H9 (cell line): ENCODE data around the gene CTNNB1. TPM values are rescaled to one million over a fixed set of nuclear protein-coding genes. Genes with fewer than 3 reads are reported as not detected.

Experiments
- DNase-seq: peaks from one replicate; pipeline ENCODE4 v3.0.0-alpha.2; 2017
- H2AFZ ChIP-seq: one replicate; pipeline ENCODE4 v1.6.1; 2013; ENCODE audit warnings: mild to moderate bottlenecking, low read length, control low read depth, moderate library complexity
- H2AK5ac ChIP-seq: 2 replicates; pipeline ENCODE4 v1.6.1; 2013; ENCODE audit warnings: low read length, control low read depth, mixed read lengths; ENCODE audit not compliant: insufficient read length
- H2BK120ac ChIP-seq: one replicate; pipeline ENCODE4 v1.6.1; 2013; ENCODE audit warnings: low read depth, mild to moderate bottlenecking, low read length, control low read depth, inconsistent platforms; ENCODE audit not compliant: poor library complexity, severe bottlenecking
- H2BK12ac ChIP-seq: 2 replicates; pipeline ENCODE4 v1.6.1; 2013; ENCODE audit warnings: low read length, control low read depth, mixed read lengths, low read depth; ENCODE audit not compliant: insufficient read length
- H2BK15ac ChIP-seq: 2 replicates; pipeline ENCODE4 v1.6.1; 2013; ENCODE audit warnings: low read depth, low read length, control low read depth
- H2BK20ac ChIP-seq: one replicate; pipeline ENCODE4 v1.6.1; 2013; ENCODE audit warnings: low read depth, mild to moderate bottlenecking, low read length, control low read depth, inconsistent platforms; ENCODE audit not compliant: poor library complexity, severe bottlenecking
- H2BK5ac ChIP-seq: 2 replicates; pipeline ENCODE4 v1.6.1; 2013; ENCODE audit warnings: low read length, control low read depth, mixed read lengths; ENCODE audit not compliant: insufficient read length
- H3K14ac ChIP-seq: 2 replicates; pipeline ENCODE4 v1.6.1; 2013; ENCODE audit warnings: low read length, control low read depth; ENCODE audit not compliant: insufficient read depth
- H3K18ac ChIP-seq: 2 replicates; pipeline ENCODE4 v1.6.1; 2013; ENCODE audit warnings: low read depth, mild to moderate bottlenecking, mixed read lengths, low read length, control low read depth; ENCODE audit not compliant: insufficient read length
- H3K23ac ChIP-seq: 2 replicates; pipeline ENCODE4 v1.6.1; 2013; ENCODE audit warnings: low read length, control low read depth, mixed read lengths, low read depth; ENCODE audit not compliant: insufficient read length
- H3K23me2 ChIP-seq: 2 replicates; pipeline ENCODE4 v1.6.1; 2013; ENCODE audit warnings: low read depth, mild to moderate bottlenecking, mixed read lengths, low read length, control low read depth; ENCODE audit not compliant: insufficient read length, poor library complexity, severe bottlenecking
- H3K27ac ChIP-seq: 2 replicates; pipeline ENCODE4 v1.5.1; 2013; ENCODE audit warnings: low read length, control low read depth, mixed read lengths, low read depth; ENCODE audit not compliant: insufficient read length
- H3K27me3 ChIP-seq: 2 replicates; pipeline ENCODE4 v1.6.1; 2013; ENCODE audit warnings: low read length, control low read depth, inconsistent platforms; ENCODE audit not compliant: insufficient read depth
- H3K4ac ChIP-seq: 2 replicates; pipeline ENCODE4 v1.6.1; 2013; ENCODE audit warnings: low read depth, mild to moderate bottlenecking, control low read depth, inconsistent platforms, low read length, moderate library complexity
- H3K4me1 ChIP-seq: 2 replicates; pipeline ENCODE4 v1.6.1; 2013; ENCODE audit warnings: low read length, control low read depth, inconsistent platforms; ENCODE audit not compliant: insufficient read depth
- H3K4me2 ChIP-seq: 2 replicates; pipeline ENCODE4 v1.6.1; 2013; ENCODE audit warnings: low read length, control low read depth, mixed read lengths; ENCODE audit not compliant: insufficient read length, insufficient read depth
- H3K56ac ChIP-seq: 2 replicates; pipeline ENCODE4 v1.6.1; 2013; ENCODE audit warnings: low read depth, mild to moderate bottlenecking, mixed read lengths, low read length, control low read depth; ENCODE audit not compliant: insufficient read length
- H3K79me1 ChIP-seq: 2 replicates; pipeline ENCODE4 v1.6.1; 2013; ENCODE audit warnings: low read depth, mild to moderate bottlenecking, moderate library complexity, low read length, control low read depth, inconsistent platforms; ENCODE audit not compliant: insufficient read depth, poor library complexity, severe bottlenecking
- H3K79me2 ChIP-seq: 2 replicates; pipeline ENCODE4 v1.6.1; 2013; ENCODE audit warnings: low read length, control low read depth, inconsistent platforms; ENCODE audit not compliant: insufficient read depth
- H3K9ac ChIP-seq: 2 replicates; pipeline ENCODE4 v1.6.1; 2013; ENCODE audit warnings: low read length, control low read depth, mixed read lengths; ENCODE audit not compliant: insufficient read length; ENCODE audit errors: extremely low read depth
- H3K9me3 ChIP-seq: one replicate; pipeline ENCODE4 v1.6.1; 2013; ENCODE audit warnings: low read depth, low read length, inconsistent platforms; ENCODE audit not compliant: control insufficient read depth
- H3T11ph ChIP-seq: one replicate; pipeline ENCODE4 v1.6.1; 2013; ENCODE audit warnings: mild to moderate bottlenecking, low read length, control low read depth, inconsistent platforms
- H4K20me1 ChIP-seq: one replicate; pipeline ENCODE4 v1.6.1; 2013; ENCODE audit not compliant: control insufficient read depth, insufficient read length, insufficient read depth
- H4K5ac ChIP-seq: 2 replicates; pipeline ENCODE4 v1.6.1; 2013; ENCODE audit warnings: low read depth, mild to moderate bottlenecking, mixed read lengths, low read length, control low read depth; ENCODE audit not compliant: insufficient read length
- H4K8ac ChIP-seq: replicated peaks from 2 replicates; pipeline ENCODE4 v1.6.1; 2013; ENCODE audit warnings: low read length, control low read depth, mixed read lengths, low read depth; ENCODE audit not compliant: insufficient read length
- H4K91ac ChIP-seq: 2 replicates; pipeline ENCODE4 v1.6.1; 2013; ENCODE audit warnings: low read depth, mild to moderate bottlenecking, moderate library complexity, mixed read lengths, low read length, control low read depth; ENCODE audit not compliant: insufficient read length
- H3K27ac Mint-ChIP-seq, 3 experiments: 2 replicates in 2 of 3; 3 replicates in 1 of 3; pipeline ENCODE4 v1.8.0; 2020 to 2021; ENCODE audit warnings: mixed read lengths in 3 of 3, mild to moderate bottlenecking in 1 of 3, moderate library complexity in 1 of 3
- H3K27me3 Mint-ChIP-seq: 2 replicates; pipeline ENCODE4 v1.8.0; 2021; ENCODE audit warnings: low read depth, mild to moderate bottlenecking, moderate library complexity, mixed read lengths
- H3K36me3 Mint-ChIP-seq, 3 experiments: 2 replicates in 2 of 3; 3 replicates in 1 of 3; pipeline ENCODE4 v1.8.0; 2020 to 2021; ENCODE audit warnings: low read depth in 3 of 3, mixed read lengths in 3 of 3; ENCODE audit not compliant: insufficient read depth in 1 of 3
- H3K4me1 Mint-ChIP-seq, 2 experiments: 2 replicates each; pipeline ENCODE4 v1.8.0; 2020; ENCODE audit warnings: mixed read lengths in 2 of 2
- H3K4me3 Mint-ChIP-seq, 2 experiments: 2 replicates in 1 of 2; 3 replicates in 1 of 2; pipeline ENCODE4 v1.8.0; 2020 to 2021; ENCODE audit warnings: mild to moderate bottlenecking in 2 of 2, mixed read lengths in 2 of 2, moderate library complexity in 1 of 2
- H3K9me3 Mint-ChIP-seq, 2 experiments: 2 replicates in 1 of 2; 3 replicates in 1 of 2; pipeline ENCODE4 v1.8.0; 2020; ENCODE audit warnings: mild to moderate bottlenecking in 2 of 2, mixed read lengths in 2 of 2, moderate library complexity in 1 of 2
- CTCF ChIP-seq: fragments of 200-600 bp; sonication (generic); conservative IDR thresholded peaks from 3 replicates; pipeline ENCODE4 v1.8.0; 2021; ENCODE audit warnings: antibody characterized with exemption, mild to moderate bottlenecking
- WGBS: extraction: QIAGEN DNeasy Blood & Tissue Kit; methylation state at CpG from one replicate; pipeline ENCODE4 v1.1.7; 2013; ENCODE audit warnings: missing lambda C conversion rate, low lambda C conversion rate, mixed read lengths; ENCODE audit not compliant: insufficient read length; ENCODE audit errors: extremely low coverage; 5-methylcytosine and 5-hydroxymethylcytosine counted together
- total RNA-seq: library from RNA; stranded (reverse); gene quantifications from 2 replicates; pipeline ENCODE4 v1.2.1, GENCODE V29; 2021

The CTNNB1 gene
- total RNA-seq, 1 experiment from 2014 or later = 500 TPM

- no peak overlapping the region for H2BK15ac ChIP-seq
- peaks cover 3% of the 10 kb centered on the region; the same call in 1 of the 2 replicates for H3K4me1 ChIP-seq
- no peak overlapping the region for H3K4me2 ChIP-seq
- no peaks in the 10 kb centered on the region for H4K20me1 ChIP-seq
- H2BK5ac ChIP-seq = no peak overlapping the region
- no peak overlapping the region for H2BK20ac ChIP-seq
- H3K56ac ChIP-seq = no peak overlapping the region
- no peaks in the 10 kb centered on the region for H3K27me3 ChIP-seq
- H3K27ac ChIP-seq = no peak overlapping the region
- no peak overlapping the region for H2BK120ac ChIP-seq
- H2AFZ ChIP-seq = no peak overlapping the region
- H2AK5ac ChIP-seq = no peak overlapping the region
- H4K91ac ChIP-seq = no peak overlapping the region
- Mint-ChIP-seq H3K27ac (no peak overlapping the region), H3K27me3 (no peaks in the 10 kb centered on the region), H3K36me3 (peaks cover 5 to 17% (median 11%) of the 10 kb centered on the region in 3 experiments), H3K4me3 (no peak overlapping the region), H3K9me3 (no peaks in the 10 kb centered on the region), H3K4me1 (peaks cover 76 to 79% of the 10 kb centered on the region in 2 experiments)
- WGBS = no CpG with 5 or more reads among the region's 5 CpGs
- no peak overlapping the region for H3K14ac ChIP-seq
- no peak overlapping the region for H3K4ac ChIP-seq
- no peak overlapping the region for H3T11ph ChIP-seq
- H3K9me3 ChIP-seq = no peaks in the 10 kb centered on the region
- no peak overlapping the region for H4K8ac ChIP-seq
- H3K79me2 ChIP-seq = peaks cover 86% of the 10 kb centered on the region
- H2BK12ac ChIP-seq = no peak overlapping the region
- no peak overlapping the region for H3K23ac ChIP-seq
- DNase-seq = no peak
- H3K23me2 ChIP-seq = no peaks in the 10 kb centered on the region
- no peak for TF ChIP-seq CTCF
- H3K9ac ChIP-seq = no peak overlapping the region
- no peak overlapping the region for H3K18ac ChIP-seq
- H3K79me1 ChIP-seq = peaks cover 9% of the 10 kb centered on the region
- H4K5ac ChIP-seq = no peak overlapping the region
Observed at GRCh38 chr3:41209646-41210045, 10.3 kb downstream of the CTNNB1 start.
